Osteoblast (primary cell): ENCODE measurements around the gene CEL. TPM values are rescaled to one million over a fixed set of nuclear protein-coding genes. Genes with fewer than 3 reads are reported as not detected.

ENCODE experiments used
- DNase-seq: peaks from one replicate; pipeline ENCODE4 v3.0.0; 2011; ENCODE audit warnings: low spot score, mixed read lengths; ENCODE audit not compliant: insufficient read length; ENCODE audit errors: missing footprints
- H2AFZ ChIP-seq: 2 replicates; pipeline ENCODE4 v1.6.0; 2011; ENCODE audit warnings: mild to moderate bottlenecking, low read length
- H3K27ac ChIP-seq: 2 replicates; pipeline ENCODE4 v1.5.1; 2011; ENCODE audit warnings: mild to moderate bottlenecking, low read depth, low read length, moderate library complexity
- H3K27me3 ChIP-seq: 2 replicates; pipeline ENCODE4 v1.6.0; 2012; ENCODE audit warnings: mild to moderate bottlenecking, control low read depth, inconsistent platforms, low read length, moderate library complexity; ENCODE audit not compliant: insufficient read depth
- H3K36me3 ChIP-seq: 2 replicates; pipeline ENCODE4 v1.5.1; 2011; ENCODE audit warnings: mild to moderate bottlenecking, low read length, control low read depth, moderate library complexity; ENCODE audit not compliant: insufficient read depth
- H3K4me1 ChIP-seq: 2 replicates; pipeline ENCODE4 v1.5.1; 2011; ENCODE audit warnings: mild to moderate bottlenecking, low read length, control low read depth, moderate library complexity; ENCODE audit not compliant: insufficient read depth
- H3K4me2 ChIP-seq: 2 replicates; pipeline ENCODE4 v1.6.0; 2011; ENCODE audit warnings: mild to moderate bottlenecking, low read length; ENCODE audit not compliant: insufficient read depth
- H3K4me3 ChIP-seq: fragments of 200-600 bp; sonication (generic); 3 replicates; pipeline ENCODE4 v1.5.1; 2012; ENCODE audit warnings: mild to moderate bottlenecking, low read length, inconsistent platforms; ENCODE audit not compliant: insufficient read depth
- H3K79me2 ChIP-seq: 2 replicates; pipeline ENCODE4 v1.6.0; 2012; ENCODE audit warnings: mild to moderate bottlenecking, low read length, control low read depth, inconsistent platforms; ENCODE audit not compliant: insufficient read depth
- H3K9me3 ChIP-seq: 2 replicates; pipeline ENCODE4 v1.5.1; 2011; ENCODE audit warnings: low read depth, low read length, control low read depth
- H4K20me1 ChIP-seq: 2 replicates; pipeline ENCODE4 v1.6.0; 2012; ENCODE audit warnings: mild to moderate bottlenecking, low read length, control low read depth; ENCODE audit not compliant: insufficient read depth
- CTCF ChIP-seq: IDR thresholded peaks from 2 replicates; pipeline ENCODE4 v1.5.1; 2011; ENCODE audit warnings: mild to moderate bottlenecking, low read depth, low read length, moderate library complexity; ENCODE audit errors: extremely low read depth
- small RNA-seq: library from RNA; depleted of rRNA; stranded (forward); fragments of <200 nt; gene quantifications from one replicate; pipeline ENCODE3, GENCODE V24; 2012
- total RNA-seq: library from RNA; depleted of rRNA; stranded (reverse); fragments of >200 nt; gene quantifications from 2 replicates; pipeline ENCODE4 v1.2.3, GENCODE V29; 2012

Gene CEL
- total RNA-seq, 1 donor: not detected

DNA sequence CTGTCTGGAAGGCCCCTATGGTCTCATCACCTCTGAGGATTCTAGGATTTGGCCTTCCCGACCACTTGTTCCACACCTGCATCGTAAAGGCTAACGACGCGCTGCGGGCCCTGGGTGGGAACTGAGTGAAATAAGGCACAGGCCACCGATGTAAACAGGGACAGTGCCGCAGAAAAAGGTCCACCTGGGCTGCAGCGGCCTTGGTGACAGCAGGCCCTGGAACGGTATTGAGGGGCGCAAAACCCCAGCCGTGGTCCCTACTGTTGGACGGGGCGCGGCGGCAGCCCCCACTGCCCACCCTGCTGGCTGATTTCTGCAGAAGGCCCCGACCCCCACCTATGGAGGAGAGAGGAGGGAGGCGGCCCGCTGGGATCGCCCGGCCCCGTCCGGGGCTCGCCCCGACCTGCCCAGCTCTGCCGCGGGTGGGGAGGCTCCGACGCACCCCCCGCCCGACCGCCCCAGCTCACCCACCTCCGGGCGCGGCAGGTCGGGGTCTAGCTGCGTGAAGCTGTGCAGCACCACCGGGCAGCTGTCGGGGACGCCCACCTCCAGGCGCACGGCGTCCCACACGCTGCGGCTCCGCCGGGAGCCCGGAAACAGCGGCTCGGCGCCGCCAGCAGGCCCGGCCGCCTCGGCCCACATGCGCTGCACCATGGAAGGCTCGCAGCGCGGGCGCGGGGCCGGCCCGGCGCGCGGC is 58.9 kb downstream of the CEL start:
- Histone ChIP-seq H3K27ac (no peak overlapping the region), H3K9me3 (no peaks in the 10 kb centered on the region), H2AFZ (no peak overlapping the region), H3K4me3 (peak overlapping the region; percentile 75), H3K36me3 (no peaks in the 10 kb centered on the region), H3K79me2 (peaks cover 2% of the 10 kb centered on the region), H3K4me2 (peak overlapping the region; percentile 87), H3K4me1 (peaks cover 30% of the 10 kb centered on the region), H3K27me3 (peaks cover 7% of the 10 kb centered on the region), H4K20me1 (peaks cover 62% of the 10 kb centered on the region)
- no peak for TF ChIP-seq CTCF
- DNase-seq: no peak

Small RNAs within 50 kb of the gene (small RNA-seq; reads per million reads assigned to genes)
- gene MIR6877: 3.6 reads per million, percentile 82 among the genes with 10 or more reads in this experiment

Other genes with a start within 250 kb of the CEL start
- gene AK8, start 183.7 kb upstream of the CEL start, total RNA-seq: 0.59 and 1.1 TPM in 2 replicates
- 3.6 and 4.4 TPM in 2 replicates for gene SPACA9, start 183.1 kb upstream of the CEL start, total RNA-seq
- 68.4 and 81.3 TPM in 2 replicates for gene TSC1, start 117.4 kb upstream of the CEL start, total RNA-seq
- gene GFI1B, start 83.3 kb upstream of the CEL start, total RNA-seq: under 0.01 TPM in 1 of 2 replicates, not detected in the other
- gene GTF3C5, start 31.0 kb upstream of the CEL start, total RNA-seq: 31.8 and 41.3 TPM in 2 replicates
- gene RALGDS, start 59.3 kb downstream of the CEL start, total RNA-seq: 11.2 and 12.7 TPM in 2 replicates
- gene GBGT1, start 101.9 kb downstream of the CEL start, total RNA-seq: 3.3 and 3.8 TPM in 2 replicates
- not detected in 2 replicates for gene OBP2B, start 147.3 kb downstream of the CEL start, total RNA-seq
- not detected in 2 replicates for gene ABO, start 213.2 kb downstream of the CEL start, total RNA-seq